NCI-H526 treated with DMSO at 0.1 percent for 48 hours (cell line): ENCODE data around the gene SLCO2A1.
A peak's percentile ranks its signal among the peaks of the same experiment; 100 is the strongest.

Source experiments
- DNase-seq: peaks from one replicate; lab custom pipeline; 2025; lab: John Stamatoyannopoulos, UW

The SLCO2A1 gene

GRCh38 chr3:133933097-133934024 lies 96.4 kb downstream of the SLCO2A1 start:
- DNase-seq = no peak

- DNase-seq = no peak
Observed at GRCh38 chr3:133932009-133932408, 97.7 kb downstream of the SLCO2A1 start.

GRCh38 chr3:133931084-133931483 lies 98.6 kb downstream of the SLCO2A1 start:
- no peak for DNase-seq

- DNase-seq = peak; percentile 40
Observed at GRCh38 chr3:133930341-133930933, 99.3 kb downstream of the SLCO2A1 start.

GRCh38 chr3:133928903-133929607 lies 100.7 kb downstream of the SLCO2A1 start:
- DNase-seq = no peak

GRCh38 chr3:133928136-133928893 lies 101.4 kb downstream of the SLCO2A1 start:
- no peak for DNase-seq

- DNase-seq = peak; percentile 34
Observed at GRCh38 chr3:133927540-133928066, 102.1 kb downstream of the SLCO2A1 start.

- DNase-seq = no peak
Observed at GRCh38 chr3:133926736-133927539, 102.8 kb downstream of the SLCO2A1 start.

GRCh38 chr3:133925960-133926735 lies 103.6 kb downstream of the SLCO2A1 start:
- DNase-seq = no peak

- DNase-seq = no peak
Observed at GRCh38 chr3:133924041-133924440, 105.7 kb downstream of the SLCO2A1 start.

- no peak for DNase-seq
Observed at GRCh38 chr3:133921592-133921991, 108.1 kb downstream of the SLCO2A1 start.

GRCh38 chr3:133917144-133917543 lies 112.6 kb downstream of the SLCO2A1 start:
- DNase-seq = no peak

GRCh38 chr3:133915685-133916658 lies 113.8 kb downstream of the SLCO2A1 start:
- no peak for DNase-seq

- no peak for DNase-seq
Observed at GRCh38 chr3:133914839-133915600, 114.7 kb downstream of the SLCO2A1 start.

GRCh38 chr3:133910422-133910821 lies 119.3 kb downstream of the SLCO2A1 start:
- DNase-seq = no peak

- no peak for DNase-seq
Observed at GRCh38 chr3:133905376-133905775, 124.3 kb downstream of the SLCO2A1 start.

- DNase-seq = no peak
Observed at GRCh38 chr3:133901847-133902246, 127.9 kb downstream of the SLCO2A1 start.

GRCh38 chr3:133901083-133901482 lies 128.6 kb downstream of the SLCO2A1 start:
- DNase-seq = no peak
